Glutamatergic neuron (in vitro differentiated cells): ENCODE measurements around the gene PILRA. TPM values are rescaled to one million over a fixed set of nuclear protein-coding genes. Genes with fewer than 3 reads are reported as not detected.
"Not testable (repeated sequence)": the region's sequence is repeated elsewhere in the genome, so short reads cannot be mapped to it uniquely, and the experiment has no call there.

Source experiments
- DNase-seq: peaks from one replicate; pipeline ENCODE4 v3.0.0; 2022
- H3K27ac Mint-ChIP-seq: one replicate; pipeline ENCODE4 v1.8.0; 2020; ENCODE audit warnings: mild to moderate bottlenecking, mixed read lengths, inconsistent platforms; ENCODE audit not compliant: unreplicated experiment
- H3K27me3 Mint-ChIP-seq: one replicate; pipeline ENCODE4 v1.8.0; 2020; ENCODE audit warnings: mild to moderate bottlenecking, moderate library complexity, mixed read lengths, inconsistent platforms; ENCODE audit not compliant: unreplicated experiment
- H3K36me3 Mint-ChIP-seq: one replicate; pipeline ENCODE4 v1.8.0; 2020; ENCODE audit warnings: mild to moderate bottlenecking, mixed read lengths, inconsistent platforms; ENCODE audit not compliant: unreplicated experiment
- H3K4me1 Mint-ChIP-seq: one replicate; pipeline ENCODE4 v1.8.0; 2020; ENCODE audit warnings: mild to moderate bottlenecking, low read depth, mixed read lengths, inconsistent platforms; ENCODE audit not compliant: unreplicated experiment
- H3K4me3 Mint-ChIP-seq: one replicate; pipeline ENCODE4 v1.8.0; 2020; ENCODE audit warnings: mild to moderate bottlenecking, mixed read lengths, inconsistent platforms; ENCODE audit not compliant: unreplicated experiment
- H3K9me3 Mint-ChIP-seq: one replicate; pipeline ENCODE4 v1.8.0; 2020; ENCODE audit warnings: mild to moderate bottlenecking, moderate library complexity, mixed read lengths, inconsistent platforms; ENCODE audit not compliant: unreplicated experiment
- total RNA-seq: library from RNA; stranded (reverse); fragmentation: NEBNext Ultra II Directional; extraction: Animal tissue kit (Norgen Biotek cat#: 25700); gene quantifications from one replicate; pipeline ENCODE4 v1.2.1, GENCODE V29; 2021; ENCODE audit not compliant: unreplicated experiment
- TF ChIP-seq, protein P1 (sequence below): fragments of 200-600 bp; sonication (generic); IDR thresholded peaks from one replicate; pipeline ENCODE4 v1.5.0; 2021; ENCODE audit not compliant: partially characterized antibody, unreplicated experiment

The PILRA gene
- total RNA-seq, 1 donor from 2014 or later, result 12.5 TPM

GRCh38 chr7:100380196-100380595 is 6.9 kb downstream of the PILRA start:
- H3K9me3 Mint-ChIP-seq, result peaks cover 5% of the 10 kb centered on the region
- DNase-seq, result no peak
- no peak overlapping the region for H3K4me3 Mint-ChIP-seq
- peaks cover 4% of the 10 kb centered on the region for H3K36me3 Mint-ChIP-seq
- peaks cover 4% of the 10 kb centered on the region for H3K27me3 Mint-ChIP-seq
- no peak overlapping the region for H3K27ac Mint-ChIP-seq
- TF ChIP-seq, protein P1, sequence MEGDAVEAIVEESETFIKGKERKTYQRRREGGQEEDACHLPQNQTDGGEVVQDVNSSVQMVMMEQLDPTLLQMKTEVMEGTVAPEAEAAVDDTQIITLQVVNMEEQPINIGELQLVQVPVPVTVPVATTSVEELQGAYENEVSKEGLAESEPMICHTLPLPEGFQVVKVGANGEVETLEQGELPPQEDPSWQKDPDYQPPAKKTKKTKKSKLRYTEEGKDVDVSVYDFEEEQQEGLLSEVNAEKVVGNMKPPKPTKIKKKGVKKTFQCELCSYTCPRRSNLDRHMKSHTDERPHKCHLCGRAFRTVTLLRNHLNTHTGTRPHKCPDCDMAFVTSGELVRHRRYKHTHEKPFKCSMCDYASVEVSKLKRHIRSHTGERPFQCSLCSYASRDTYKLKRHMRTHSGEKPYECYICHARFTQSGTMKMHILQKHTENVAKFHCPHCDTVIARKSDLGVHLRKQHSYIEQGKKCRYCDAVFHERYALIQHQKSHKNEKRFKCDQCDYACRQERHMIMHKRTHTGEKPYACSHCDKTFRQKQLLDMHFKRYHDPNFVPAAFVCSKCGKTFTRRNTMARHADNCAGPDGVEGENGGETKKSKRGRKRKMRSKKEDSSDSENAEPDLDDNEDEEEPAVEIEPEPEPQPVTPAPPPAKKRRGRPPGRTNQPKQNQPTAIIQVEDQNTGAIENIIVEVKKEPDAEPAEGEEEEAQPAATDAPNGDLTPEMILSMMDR, result no peak
- H3K4me1 Mint-ChIP-seq, result no peaks in the 10 kb centered on the region

- not testable (repeated sequence) for H3K4me1 Mint-ChIP-seq, H3K27me3 Mint-ChIP-seq
These were observed 8.4 kb downstream of the PILRA start for GRCh38 chr7:100381531-100382233.

GRCh38 chr7:100382234-100382853 is 9.1 kb downstream of the PILRA start:
- not testable (repeated sequence) for H3K9me3 Mint-ChIP-seq
- H3K4me3 Mint-ChIP-seq, result peak overlapping the region; percentile 1

More at GRCh38 chr7:100381531-100382233, 8.4 kb downstream of the PILRA start:
- H3K4me3 Mint-ChIP-seq, H3K9me3 Mint-ChIP-seq, H3K27ac Mint-ChIP-seq, DNase-seq, H3K36me3 Mint-ChIP-seq: not testable (repeated sequence)

GRCh38 chr7:100384628-100385294 is 11.5 kb downstream of the PILRA start:
- H3K4me3 Mint-ChIP-seq, result no peak overlapping the region
- no peak overlapping the region for H3K27ac Mint-ChIP-seq
- no peak for DNase-seq
- TF ChIP-seq, protein P1, result no peak
- H3K4me1 Mint-ChIP-seq, result peaks cover 6% of the 10 kb centered on the region
- H3K27me3 Mint-ChIP-seq, result peaks cover 4% of the 10 kb centered on the region
- H3K36me3 Mint-ChIP-seq, result peaks cover 4% of the 10 kb centered on the region
- H3K9me3 Mint-ChIP-seq, result peaks cover 3% of the 10 kb centered on the region

More at GRCh38 chr7:100382234-100382853, 9.1 kb downstream of the PILRA start:
- H3K27ac Mint-ChIP-seq, DNase-seq, H3K27me3 Mint-ChIP-seq, H3K36me3 Mint-ChIP-seq, H3K4me1 Mint-ChIP-seq: not testable (repeated sequence)

DNA sequence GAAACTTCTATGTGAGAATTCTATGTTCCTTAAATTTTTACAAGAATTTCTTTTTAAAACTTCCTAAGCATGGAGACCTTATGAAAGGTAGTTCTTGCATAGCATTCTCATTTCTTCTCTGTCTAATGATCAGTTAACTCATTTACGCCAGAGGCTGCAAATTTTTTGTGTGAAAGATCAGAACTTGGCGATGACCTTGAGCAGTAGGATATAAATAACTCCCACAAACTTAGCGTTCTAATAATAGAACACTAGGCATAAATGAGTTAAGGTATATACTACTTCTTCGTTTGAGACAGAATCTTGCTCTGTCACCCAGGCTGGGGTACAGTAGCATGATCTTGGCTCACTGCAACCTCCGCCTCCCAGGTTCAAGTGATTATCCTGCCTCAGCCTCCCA is 13.7 kb downstream of the PILRA start:
- H3K4me3 Mint-ChIP-seq, result no peak overlapping the region
- DNase-seq, result no peak
- peaks cover 4% of the 10 kb centered on the region for H3K27me3 Mint-ChIP-seq
- TF ChIP-seq, protein P1, result no peak
- peaks cover 4% of the 10 kb centered on the region for H3K36me3 Mint-ChIP-seq
- H3K27ac Mint-ChIP-seq, result no peak overlapping the region
- H3K9me3 Mint-ChIP-seq, result peaks cover 5% of the 10 kb centered on the region
- H3K4me1 Mint-ChIP-seq, result peaks cover 14% of the 10 kb centered on the region
